Measurements from ENCODE around the gene SPATC1L.

GRCh38 chr21:46156678-46157077 is 27.6 kb downstream of the SPATC1L start:
- TF ChIP-seq POLR2A (IDR thresholded peaks at IDR 0.05) (no peak), CTCF (IDR thresholded peaks at IDR 0.05) (no peak)
